ENCODE results near the gene SERPINB4. TPM values are rescaled to one million over a fixed set of nuclear protein-coding genes. Genes with fewer than 3 reads are reported as not detected.

The SERPINB4 gene
- polyA plus RNA-seq, 1 of the 3 experiments (the other 2 are of a cell fraction), result not detected

GRCh38 chr18:63617915-63618234 is 26.2 kb downstream of the SERPINB4 start:
- Histone ChIP-seq H3K9me3 (no peaks in the 10 kb centered on the region), H3F3A (replicated peaks; ENCODE audit: insufficient read depth) (no peaks in the 10 kb centered on the region), H3K9me2 (no peaks in the 10 kb centered on the region), H3K4me1 (ENCODE audit: control insufficient read depth in 1 of 2, insufficient read depth in 2 of 2, low read depth in 1 of 2, low read length in 1 of 2) (no peaks in the 10 kb centered on the region), H3K27me3 (ENCODE audit: insufficient read depth) (no peaks in the 10 kb centered on the region), H3K27ac (ENCODE audit: low read depth in 2 of 2, low read length in 1 of 2) (no peak overlapping the region), H2AFZ (ENCODE audit: low read depth) (no peak overlapping the region), H3K79me2 (ENCODE audit: insufficient read depth) (no peaks in the 10 kb centered on the region), H3K36me3 (replicated peaks in 1 of 2; ENCODE audit: control insufficient read depth in 1 of 2, insufficient read depth in 2 of 2, low read length in 1 of 2) (no peaks in the 10 kb centered on the region), H4K20me1 (ENCODE audit: insufficient read depth) (no peaks in the 10 kb centered on the region), H3K4me2 (no peak overlapping the region), H3K9ac (no peak overlapping the region), H3K4me3 (ENCODE audit: low read depth in 2 of 2, low read length in 1 of 2) (no peak overlapping the region)
- 48% methylated on average over 2 of the region's 2 CpGs for WGBS (ENCODE audit: low lambda C conversion rate)
- ChIA-PET POLR2A (no interaction called here), CTCF (no interaction called here)
- no peak for TF ChIP-seq IRF3 (IDR thresholded peaks at IDR 0.05; ENCODE audit: low read depth, low read length)
- TF ChIP-seq MEF2A (IDR thresholded peaks at IDR 0.05; ENCODE audit: borderline replicate concordance, low read depth), result no peak
- no peak for TF ChIP-seq FOXJ3 (CRISPR knock-in tag; IDR thresholded peaks at IDR 0.05)
- no peak for TF ChIP-seq GATA2 (CRISPR knock-in tag; IDR thresholded peaks at IDR 0.05)
- TF ChIP-seq TCF12 (IDR thresholded peaks at IDR 0.05), result no peak
- TF ChIP-seq POLR2AphosphoS5 (IDR thresholded peaks at IDR 0.05; ENCODE audit: low read depth, low read length), result no peak
- no peak for TF ChIP-seq FOXM1 (IDR thresholded peaks at IDR 0.05; ENCODE audit: low read depth)
- TF ChIP-seq ELF1 (IDR thresholded peaks at IDR 0.05), result no peak
- no peak for TF ChIP-seq NFIC (IDR thresholded peaks at IDR 0.05; ENCODE audit: borderline replicate concordance)
- DNase-seq, result no peak

GRCh38 chr18:63617049-63617914 is 26.8 kb downstream of the SERPINB4 start:
- ChIA-PET CTCF (no interaction called here), POLR2A (no interaction called here)
- no peak for DNase-seq
- Histone ChIP-seq H4K20me1 (ENCODE audit: insufficient read depth) (no peaks in the 10 kb centered on the region), H3K36me3 (replicated peaks in 1 of 2; ENCODE audit: control insufficient read depth in 1 of 2, insufficient read depth in 2 of 2, low read length in 1 of 2) (no peaks in the 10 kb centered on the region), H3K9ac (no peak overlapping the region), H3K79me2 (ENCODE audit: insufficient read depth) (no peaks in the 10 kb centered on the region), H3K4me2 (no peak overlapping the region), H3K9me3 (no peaks in the 10 kb centered on the region), H3K4me1 (ENCODE audit: control insufficient read depth in 1 of 2, insufficient read depth in 2 of 2, low read depth in 1 of 2, low read length in 1 of 2) (no peaks in the 10 kb centered on the region), H3K27me3 (ENCODE audit: insufficient read depth) (no peaks in the 10 kb centered on the region), H3K9me2 (no peaks in the 10 kb centered on the region), H3K27ac (ENCODE audit: low read depth in 2 of 2, low read length in 1 of 2) (no peak overlapping the region), H3K4me3 (ENCODE audit: low read depth in 2 of 2, low read length in 1 of 2) (no peak overlapping the region), H3F3A (replicated peaks; ENCODE audit: insufficient read depth) (no peaks in the 10 kb centered on the region), H2AFZ (ENCODE audit: low read depth) (no peak overlapping the region)
- TF ChIP-seq RFX5 (IDR thresholded peaks at IDR 0.05; ENCODE audit: low read length), result no peak
- TF ChIP-seq TAF1 (IDR thresholded peaks at IDR 0.05; ENCODE audit: borderline replicate concordance, low read depth, low read length), result no peak
- TF ChIP-seq, protein P1, sequence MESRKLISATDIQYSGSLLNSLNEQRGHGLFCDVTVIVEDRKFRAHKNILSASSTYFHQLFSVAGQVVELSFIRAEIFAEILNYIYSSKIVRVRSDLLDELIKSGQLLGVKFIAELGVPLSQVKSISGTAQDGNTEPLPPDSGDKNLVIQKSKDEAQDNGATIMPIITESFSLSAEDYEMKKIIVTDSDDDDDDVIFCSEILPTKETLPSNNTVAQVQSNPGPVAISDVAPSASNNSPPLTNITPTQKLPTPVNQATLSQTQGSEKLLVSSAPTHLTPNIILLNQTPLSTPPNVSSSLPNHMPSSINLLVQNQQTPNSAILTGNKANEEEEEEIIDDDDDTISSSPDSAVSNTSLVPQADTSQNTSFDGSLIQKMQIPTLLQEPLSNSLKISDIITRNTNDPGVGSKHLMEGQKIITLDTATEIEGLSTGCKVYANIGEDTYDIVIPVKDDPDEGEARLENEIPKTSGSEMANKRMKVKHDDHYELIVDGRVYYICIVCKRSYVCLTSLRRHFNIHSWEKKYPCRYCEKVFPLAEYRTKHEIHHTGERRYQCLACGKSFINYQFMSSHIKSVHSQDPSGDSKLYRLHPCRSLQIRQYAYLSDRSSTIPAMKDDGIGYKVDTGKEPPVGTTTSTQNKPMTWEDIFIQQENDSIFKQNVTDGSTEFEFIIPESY (IDR thresholded peaks at IDR 0.05; ENCODE audit: borderline replicate concordance, low read depth), result no peak
- no peak for TF ChIP-seq EZH2phosphoT487 (IDR thresholded peaks at IDR 0.05; ENCODE audit: borderline replicate concordance, low read depth)
- no peak for TF ChIP-seq MEF2A (IDR thresholded peaks at IDR 0.05; ENCODE audit: borderline replicate concordance, low read depth)
- 9% methylated on average over 3 of the region's 3 CpGs for WGBS (ENCODE audit: low lambda C conversion rate)
